Left lobe of liver (tissue), 2 donors: Measurements from ENCODE around the gene ATP5PB. TPM values are rescaled to one million over a fixed set of nuclear protein-coding genes. Genes with fewer than 3 reads are reported as not detected.

Experiments used
- ATAC-seq: fragments of 200-7000 bp; cut with Tn5 transposase; one replicate; pipeline ENCODE4 v1.9.1; 2020; ENCODE audit warnings: mild to moderate bottlenecking, moderate library complexity
- DNase-seq: peaks from one replicate; pipeline ENCODE4 v3.0.0-alpha.2; 2020; ENCODE audit warnings: low spot score
- total RNA-seq: library from RNA; stranded (reverse); gene quantifications from one replicate; pipeline ENCODE4 v1.2.1, GENCODE V29; 2021
- donor health status: DM: no; HTN: no; CAD: no; lungs with moderate emphysema.
- donor health status: DM: no; HTN: yes; CAD: no.

ATP5PB gene
- total RNA-seq, 1 donor from 2014 or later: 130 TPM

DNA sequence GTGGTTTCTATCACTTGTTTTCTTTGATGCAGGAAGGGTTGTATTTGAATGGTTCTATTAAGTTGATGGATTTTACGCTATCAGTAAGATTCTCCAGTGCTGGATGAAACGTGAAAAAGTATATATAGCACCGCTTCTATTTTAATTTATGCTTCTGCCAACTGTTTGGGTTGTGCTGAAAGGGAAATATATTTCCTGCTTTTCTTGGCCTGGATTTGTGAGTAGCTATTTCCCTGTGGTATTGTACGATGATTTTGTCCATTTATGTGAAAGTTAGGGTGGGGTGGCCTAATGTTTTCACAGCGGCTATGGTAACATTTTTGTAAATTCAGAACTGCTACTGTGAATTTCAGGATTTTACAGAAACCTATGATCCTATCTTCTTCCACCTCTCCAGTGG lies 24.8 kb downstream of the ATP5PB start:
- no peak for ATAC-seq

DNA sequence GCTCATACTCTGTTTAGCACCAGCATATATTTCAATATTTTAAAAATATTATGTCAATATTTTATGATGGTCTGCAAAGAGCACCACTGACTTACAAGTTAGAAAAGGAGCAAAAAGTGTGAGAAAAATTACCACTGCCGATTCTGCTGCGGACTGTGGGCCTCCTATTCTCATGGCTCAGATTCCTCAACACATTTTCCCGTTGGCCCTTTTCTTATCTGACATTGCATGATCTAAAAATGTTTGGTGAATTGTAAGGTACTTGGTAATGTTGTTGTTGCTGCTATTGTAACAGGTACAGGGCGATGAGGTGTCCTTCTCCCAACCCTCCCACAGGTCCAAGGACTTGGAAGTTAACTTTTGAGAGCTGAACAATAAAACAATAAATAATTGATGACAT lies 25.3 kb downstream of the ATP5PB start:
- no peak for ATAC-seq

More for the DNA sequence above, 24.8 kb downstream of the ATP5PB start:
- DNase-seq: no peak

GRCh38 chr1:111475701-111476100 lies 26.4 kb downstream of the ATP5PB start:
- ATAC-seq (no peak), DNase-seq (no peak)

More for the DNA sequence above, 25.3 kb downstream of the ATP5PB start:
- no peak for DNase-seq

GRCh38 chr1:111476214-111476613 lies 26.9 kb downstream of the ATP5PB start:
- no peak for ATAC-seq
- DNase-seq: no peak

- ATAC-seq (no peak), DNase-seq (no peak)
Measured at GRCh38 chr1:111476761-111477309, 27.6 kb downstream of the ATP5PB start.

- DNase-seq: no peak
- no peak for ATAC-seq
Measured at GRCh38 chr1:111480674-111481073, 31.4 kb downstream of the ATP5PB start.

- ATAC-seq (peak; percentile 99), DNase-seq (peak; percentile 76)
Measured at GRCh38 chr1:111481387-111482221, 32.3 kb downstream of the ATP5PB start.

DNA sequence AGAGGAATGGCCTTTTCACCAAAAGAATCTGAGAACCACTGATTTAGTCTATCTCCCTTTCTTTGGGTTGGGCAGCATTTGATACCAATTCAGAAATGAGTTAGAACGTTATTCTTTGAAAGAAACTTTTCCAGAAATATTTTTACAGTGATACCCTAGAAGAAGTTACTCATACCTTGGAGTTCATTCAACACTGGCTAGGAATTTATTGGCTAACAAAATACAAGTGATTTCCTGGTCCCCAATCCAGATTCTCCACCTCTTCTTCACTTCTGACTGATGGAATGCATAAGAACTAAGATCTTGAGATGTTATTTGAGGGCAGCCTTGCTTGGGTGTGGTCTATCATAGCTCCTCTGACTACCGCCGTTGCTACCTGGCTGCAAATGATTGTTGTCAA lies 33.9 kb downstream of the ATP5PB start:
- DNase-seq (no peak), ATAC-seq (no peak)

GRCh38 chr1:111483876-111484275 lies 34.6 kb downstream of the ATP5PB start:
- ATAC-seq (no peak), DNase-seq (no peak)

DNA sequence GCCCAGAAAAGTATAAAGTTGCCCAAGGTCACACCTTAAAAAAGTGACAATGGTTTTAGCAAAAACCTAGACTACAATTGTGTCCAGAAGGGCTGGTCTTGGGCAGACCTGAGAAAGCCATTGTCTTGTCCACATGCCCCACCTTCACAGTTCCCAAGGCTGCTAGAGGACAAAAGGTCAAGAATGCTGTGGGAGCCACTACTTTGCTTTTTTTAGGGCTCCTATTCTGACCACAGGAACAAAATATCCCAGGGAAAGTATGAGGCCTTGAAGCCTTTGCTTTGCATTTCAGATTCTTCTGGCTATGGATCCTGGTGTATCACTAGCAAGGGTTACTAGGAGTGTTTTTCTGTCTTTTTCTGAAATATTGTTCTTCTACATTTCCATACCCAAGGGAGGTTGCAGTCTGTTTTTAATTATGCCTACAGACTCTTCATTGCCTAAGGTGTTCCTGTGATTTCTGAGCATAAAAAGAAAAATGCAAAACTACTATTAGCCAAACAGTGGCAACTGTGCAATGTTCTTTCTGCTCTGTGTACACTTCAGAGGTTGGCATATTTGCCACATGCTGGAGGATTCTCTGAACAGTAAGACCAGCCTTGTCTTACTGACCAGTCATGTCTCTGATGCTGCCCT lies 35.2 kb downstream of the ATP5PB start:
- ATAC-seq (no peak), DNase-seq (no peak)

- DNase-seq: no peak
- no peak for ATAC-seq
Measured at GRCh38 chr1:111486431-111486830, 37.2 kb downstream of the ATP5PB start.

DNA sequence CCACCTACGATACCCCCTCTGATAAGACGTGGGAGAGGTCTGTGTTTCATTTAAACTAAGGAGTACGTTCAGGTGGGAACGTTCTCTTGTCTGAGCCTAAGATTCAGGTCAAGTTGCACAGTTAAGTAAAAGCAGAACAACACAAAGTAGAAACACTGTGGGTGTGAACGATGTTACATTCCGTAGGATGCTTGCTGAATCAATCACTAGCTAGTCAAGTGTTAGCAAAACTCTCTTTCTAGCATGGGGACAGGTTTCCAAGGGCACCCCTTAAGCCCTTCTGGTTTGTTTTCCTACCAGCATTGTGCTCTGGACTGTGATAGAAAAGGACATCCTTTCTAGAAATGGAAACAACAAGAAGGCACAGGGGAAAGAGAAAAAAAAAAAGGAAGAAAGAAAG lies 37.9 kb downstream of the ATP5PB start:
- ATAC-seq (no peak), DNase-seq (no peak)

- DNase-seq (no peak), ATAC-seq (peak; percentile 24)
Measured at GRCh38 chr1:111488669-111489068, 39.4 kb downstream of the ATP5PB start.

DNA sequence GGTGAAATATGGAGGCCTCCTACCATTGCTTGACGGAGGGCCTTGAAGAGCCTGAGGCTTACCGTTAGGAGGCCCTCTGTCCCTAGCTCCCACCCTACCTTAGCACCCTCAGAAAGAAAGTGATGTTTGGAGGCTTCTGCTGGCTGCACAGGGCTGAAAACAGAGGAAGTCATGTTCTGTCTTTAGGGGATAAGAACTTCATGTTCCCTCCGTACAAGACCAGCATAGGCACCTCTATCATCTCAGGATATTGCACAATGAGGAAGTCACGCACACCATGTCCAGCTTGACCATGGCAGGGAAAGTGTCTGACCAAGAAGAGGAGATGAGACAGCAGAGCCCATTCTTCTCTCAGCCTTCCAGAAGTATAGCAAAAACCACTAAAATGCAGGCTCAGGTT lies 40.3 kb downstream of the ATP5PB start:
- ATAC-seq (peak; percentile 75), DNase-seq (no peak)

DNA sequence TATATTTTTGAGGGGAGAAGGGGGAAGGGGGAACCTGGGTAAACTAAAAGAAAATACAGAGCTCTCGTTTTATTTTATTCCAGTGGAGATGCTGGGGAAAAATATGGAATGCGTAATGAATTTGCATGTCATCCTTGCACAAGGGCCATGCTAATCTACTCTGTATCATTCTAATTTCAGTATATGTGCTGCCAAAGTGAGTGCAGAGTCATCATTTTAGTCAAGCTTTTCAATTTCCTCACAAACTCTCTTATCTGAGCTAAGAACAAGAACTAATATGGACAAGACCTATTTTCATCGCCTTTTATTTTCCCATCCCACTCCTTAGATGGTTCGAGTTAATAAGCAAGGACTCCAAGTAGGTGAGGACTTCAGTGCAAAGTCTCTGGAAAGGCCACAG lies 41.0 kb downstream of the ATP5PB start:
- DNase-seq (no peak), ATAC-seq (no peak)

GRCh38 chr1:111491070-111491469 lies 41.8 kb downstream of the ATP5PB start:
- ATAC-seq: no peak

GRCh38 chr1:111496398-111496797 lies 47.1 kb downstream of the ATP5PB start:
- ATAC-seq (no peak), DNase-seq (no peak)

More at GRCh38 chr1:111491070-111491469, 41.8 kb downstream of the ATP5PB start:
- DNase-seq: no peak

GRCh38 chr1:111497592-111497991 lies 48.3 kb downstream of the ATP5PB start:
- no peak for ATAC-seq

DNA sequence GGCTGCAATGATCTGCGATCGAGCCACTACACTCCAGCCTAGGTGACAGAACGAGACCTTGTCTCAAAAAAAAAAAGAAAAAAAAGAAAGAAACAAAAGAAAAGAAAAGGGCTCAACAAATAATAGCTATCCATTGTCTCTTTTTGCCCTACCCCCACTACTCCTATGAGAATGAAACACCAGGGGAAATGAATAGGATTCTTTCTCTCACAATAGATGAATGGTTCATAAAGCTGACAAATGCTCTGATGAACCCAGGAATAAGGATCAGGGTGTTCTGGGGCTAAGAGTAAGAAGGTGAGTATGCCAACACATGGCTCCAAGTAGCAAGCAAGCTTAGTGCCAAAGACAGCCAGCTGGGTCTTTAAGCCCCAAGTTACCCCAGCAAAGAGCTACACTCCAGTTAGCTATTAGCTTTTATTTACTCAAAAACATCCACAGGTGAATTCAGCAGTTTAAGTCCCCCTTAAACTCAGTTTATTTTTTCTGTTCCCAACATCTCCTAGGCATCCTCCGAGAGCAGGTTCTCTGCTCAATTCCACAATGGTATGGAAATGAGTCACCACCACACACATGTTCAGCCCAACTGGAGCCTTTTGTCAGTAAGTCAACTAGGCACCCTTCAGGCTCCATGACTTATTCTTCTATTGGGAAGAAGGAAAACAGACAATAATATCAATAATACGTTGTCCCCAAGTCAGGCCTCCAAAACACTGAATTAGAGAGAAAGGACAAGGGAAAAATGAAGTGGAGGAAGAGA lies 49.9 kb downstream of the ATP5PB start:
- ATAC-seq: no peak

More at GRCh38 chr1:111497592-111497991, 48.3 kb downstream of the ATP5PB start:
- no peak for DNase-seq

GRCh38 chr1:111501645-111502044 lies 52.4 kb downstream of the ATP5PB start:
- DNase-seq (no peak), ATAC-seq (no peak)

More for the DNA sequence above, 49.9 kb downstream of the ATP5PB start:
- no peak for DNase-seq

DNA sequence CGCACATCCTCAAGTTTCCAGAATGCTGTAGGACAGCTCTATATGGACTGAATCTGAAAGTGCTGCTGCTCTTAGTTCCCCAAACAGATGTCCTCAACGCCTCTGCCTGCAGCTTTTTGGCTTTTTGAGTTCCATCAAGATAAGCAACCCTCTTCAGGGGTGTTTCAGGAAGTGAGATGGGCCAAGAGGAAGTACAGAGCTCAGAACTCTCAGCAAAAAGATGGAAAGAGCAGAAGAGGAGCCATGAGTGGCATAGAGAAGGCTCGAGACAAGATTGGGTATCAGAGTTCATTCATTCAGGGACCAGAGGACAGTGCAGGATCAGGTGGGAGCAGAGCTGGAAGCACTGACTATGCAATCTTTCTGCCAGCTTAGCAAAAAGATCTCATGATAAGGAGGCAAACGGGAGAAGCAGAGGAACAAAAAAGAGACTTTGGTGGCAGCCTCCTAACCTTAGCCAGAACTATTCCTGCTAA lies 54.4 kb downstream of the ATP5PB start, which contains the start of the genes ADORA3 and TMIGD3:
Gene ADORA3 (minus strand): TSS at position 49 of the 476 bp plus-strand sequence. CDS start 279 bp downstream, outside the sequence.
Gene TMIGD3 (minus strand): TSS at position 49 of the 476 bp plus-strand sequence. CDS start 279 bp downstream, outside the sequence.
- DNase-seq (no peak), ATAC-seq (no peak)
